HCT116 (cell line): ENCODE measurements around the gene ACTL6B. TPM values are rescaled to one million over a fixed set of nuclear protein-coding genes. Genes with fewer than 3 reads are reported as not detected.

Source experiments
- ATAC-seq: fragments of 200-7000 bp; cut with Tn5 transposase; 2 replicates; pipeline ENCODE4 v1.9.1; 2020; ENCODE audit warnings: mild to moderate bottlenecking, moderate library complexity
- BruUV-seq: library from RNA; stranded (reverse); fragments of 400-500 nt; replicated peaks from 2 replicates; lab custom pipeline; 2021; lab: Mats Ljungman, UMichigan
- CTCF ChIA-PET: fragments of 300-600 bp; sonication (Branson Sonifier 250); formaldehyde crosslinking; loops from one replicate; lab custom pipeline; 2021; ENCODE audit warnings: antibody characterized with exemption; lab: Charles Lee
- POLR2A ChIA-PET: fragments of 300-600, 350-600 bp; sonication (Branson Sonifier 250); formaldehyde crosslinking; loops from one replicate; lab custom pipeline; 2021; ENCODE audit warnings: antibody characterized with exemption; lab: Charles Lee
- RAD21 ChIA-PET, 2 experiments: fragments of 300-600 bp; sonication (Branson Sonifier 250); formaldehyde crosslinking; loops; one replicate each; lab custom pipeline; 2023; ENCODE audit warnings: low total read pairs in 2 of 2; ENCODE audit not compliant: uncharacterized antibody in 2 of 2, unreplicated experiment in 2 of 2, low non-redundant PET in 1 of 2; lab: Charles Lee
- DNase-seq: peaks from one replicate; pipeline ENCODE4 v3.0.0-alpha.2; 2010; ENCODE audit warnings: low read depth, low spot score
- H2AFZ ChIP-seq: fragments of 200-600 bp; shearing (Covaris generic), sonication (generic); 2 replicates; pipeline ENCODE4 v1.6.1; 2017; ENCODE audit warnings: low read depth, mixed run types, mixed read lengths, antibody characterized with exemption, low read length; ENCODE audit not compliant: poor library complexity, severe bottlenecking
- H3K27ac ChIP-seq: 2 replicates; pipeline ENCODE4 v1.5.1; 2012; ENCODE audit warnings: low read depth, low read length
- H3K27me3 ChIP-seq: fragments of 200-600 bp; sonication (generic); 2 replicates; pipeline ENCODE4 v1.6.1; 2016; ENCODE audit warnings: mixed run types, low read length, mixed read lengths; ENCODE audit not compliant: insufficient read depth
- H3K36me3 ChIP-seq, 2 experiments: fragments of 200-500 bp in 1 of 2; fragments of 200-600 bp in 1 of 2; sonication (Bioruptor generic) in 1 of 2; sonication (generic) in 1 of 2; 2 replicates each; pipeline versions ENCODE4 v1.5.1 to v1.6.1; 2014 to 2016; ENCODE audit warnings: low read length in 2 of 2, inconsistent platforms in 1 of 2, mixed read lengths in 1 of 2, mixed run types in 1 of 2; ENCODE audit not compliant: insufficient read depth in 2 of 2, control insufficient read depth in 1 of 2
- H3K4me1 ChIP-seq, 2 experiments: fragments of 200-600 bp in 1 of 2; sonication (generic) in 1 of 2; 2 replicates each; pipeline versions ENCODE4 v1.5.1 to v1.6.1; 2012 to 2017; ENCODE audit warnings: low read length in 2 of 2, inconsistent platforms in 1 of 2, mild to moderate bottlenecking in 1 of 2, mixed read lengths in 1 of 2, mixed run types in 1 of 2, moderate library complexity in 1 of 2; ENCODE audit not compliant: insufficient read depth in 2 of 2, control insufficient read depth in 1 of 2
- H3K4me2 ChIP-seq: fragments of 200-600 bp; sonication (generic); 2 replicates; pipeline ENCODE4 v1.6.1; 2017; ENCODE audit warnings: mixed run types, low read length, mixed read lengths
- H3K4me3 ChIP-seq, 2 experiments: fragments of 200-600 bp in 1 of 2; sonication (generic) in 1 of 2; replicated peaks in 1 of 2; 2 replicates each; pipeline ENCODE4 v1.5.1; 2011 to 2016; ENCODE audit warnings: low read length in 2 of 2, control low read depth in 1 of 2, low read depth in 1 of 2, mild to moderate bottlenecking in 1 of 2, mixed read lengths in 1 of 2, mixed run types in 1 of 2
- H3K79me2 ChIP-seq: fragments of 200-600 bp; sonication (generic); 2 replicates; pipeline ENCODE4 v1.6.1; 2017; ENCODE audit warnings: mild to moderate bottlenecking, mixed run types, low read length, moderate library complexity, mixed read lengths; ENCODE audit not compliant: insufficient read depth
- H3K9ac ChIP-seq: fragments of 200-600 bp; sonication (generic); 2 replicates; pipeline ENCODE4 v1.6.1; 2016; ENCODE audit warnings: low read length, mixed read lengths
- H3K9me2 ChIP-seq: fragments of 200-600 bp; sonication (generic), shearing (Covaris generic); 2 replicates; pipeline ENCODE4 v1.6.1; 2017; ENCODE audit warnings: mixed run types, mild to moderate bottlenecking, moderate library complexity; ENCODE audit not compliant: insufficient read depth
- H3K9me3 ChIP-seq, 2 experiments: fragments of 200-500 bp in 1 of 2; fragments of 200-600 bp in 1 of 2; sonication (Bioruptor generic) in 1 of 2; sonication (generic) in 1 of 2; 2 replicates each; pipeline ENCODE4 v1.6.1; 2014 to 2017; ENCODE audit warnings: low read length in 2 of 2, mixed read lengths in 2 of 2, inconsistent platforms in 1 of 2, low read depth in 1 of 2, mild to moderate bottlenecking in 1 of 2, mixed run types in 1 of 2, moderate library complexity in 1 of 2; ENCODE audit not compliant: control insufficient read depth in 1 of 2, insufficient read depth in 1 of 2
- H4K20me1 ChIP-seq: fragments of 200-600 bp; sonication (generic), shearing (Covaris generic); 2 replicates; pipeline ENCODE4 v1.6.1; 2017; ENCODE audit warnings: mixed run types, mild to moderate bottlenecking, moderate library complexity; ENCODE audit not compliant: insufficient read depth
- ELF1 ChIP-seq: IDR thresholded peaks from 2 replicates; pipeline ENCODE4 v1.6.1; 2012; ENCODE audit warnings: low read depth, borderline replicate concordance
- EZH2phosphoT487 ChIP-seq: fragments of 200-600 bp; IDR thresholded peaks from 2 replicates; pipeline ENCODE4 v1.6.1; 2018; ENCODE audit warnings: antibody characterized with exemption, borderline replicate concordance
- POLR2A ChIP-seq: IDR thresholded peaks from 2 replicates; pipeline ENCODE4 v1.7.0; 2011; ENCODE audit warnings: borderline replicate concordance; ENCODE audit not compliant: insufficient read depth, insufficient read length; ENCODE audit errors: extremely low read depth
- POLR2AphosphoS5 ChIP-seq: IDR thresholded peaks from 2 replicates; pipeline ENCODE4 v1.6.1; 2011; ENCODE audit warnings: mild to moderate bottlenecking, low read depth, low read length, moderate library complexity
- RAD21 ChIP-seq: IDR thresholded peaks from 2 replicates; pipeline ENCODE4 v1.6.1; 2012; ENCODE audit warnings: low read depth, mild to moderate bottlenecking
- SRF ChIP-seq: IDR thresholded peaks from 2 replicates; pipeline ENCODE4 v1.6.1; 2012; ENCODE audit warnings: low read depth
- ZFX ChIP-seq: fragments of 450-650 bp; IDR thresholded peaks from 2 replicates; pipeline ENCODE4 v1.6.1; 2017
- intact Hi-C: fragments of 100-400 bp; cut with micrococcal nuclease; formaldehyde crosslinking; loops from 2 replicates; pipeline ENCODE4 v1.10.0; 2022
- total RNA-seq: library from RNA; stranded (reverse); gene quantifications from one replicate; pipeline ENCODE4 v1.2.1, GENCODE V29; 2021; ENCODE audit not compliant: unreplicated experiment

ACTL6B gene
- total RNA-seq, 1 experiment from 2014 or later = not detected

DNA sequence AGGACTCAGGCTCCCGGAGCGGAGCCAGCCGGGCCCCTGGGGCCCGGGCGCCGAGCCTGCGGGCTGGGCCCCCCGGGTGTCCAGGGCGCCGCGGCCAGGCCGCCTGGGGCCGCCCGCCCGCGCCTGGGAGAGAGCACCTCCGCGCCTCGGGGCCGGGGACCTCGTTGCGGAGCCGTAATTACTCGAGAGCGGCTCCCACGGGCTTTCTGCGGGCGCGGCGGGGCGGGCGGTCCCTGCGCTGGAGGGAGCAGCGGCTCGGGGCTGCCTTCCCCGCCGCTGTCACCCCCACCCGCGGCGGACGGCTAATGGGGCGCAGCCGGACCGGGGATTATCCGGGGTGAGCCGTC lies 18.8 kb upstream of the ACTL6B start:
- peaks cover 6 to 17% of the 10 kb centered on the region in 2 experiments; a peak in 3 of 4 replicates for H3K36me3 ChIP-seq
- TF ChIP-seq POLR2AphosphoS5 (no peak), POLR2A (no peak), RAD21 (no peak), ELF1 (no peak), EZH2phosphoT487 (no peak), SRF (no peak)
- TF ChIP-seq, all 23 proteins: peak for 0
- ATAC-seq (no peak), DNase-seq (no peak)
- Histone ChIP-seq H4K20me1 (no peaks in the 10 kb centered on the region), H2AFZ (no peak overlapping the region), H3K9me3 (no peaks in the 10 kb centered on the region), H3K4me1 (peaks cover 0 to 14% of the 10 kb centered on the region in 2 experiments; a peak in 1 of 4 replicates), H3K9me2 (no peaks in the 10 kb centered on the region), H3K4me3 (peak overlapping the region; percentile 88 to 96), H3K9ac (peak overlapping the region; percentile 87), H3K27ac (peak overlapping the region; percentile 95), H3K27me3 (no peaks in the 10 kb centered on the region), H3K4me2 (peak overlapping the region; percentile 94), H3K79me2 (peaks cover 26% of the 10 kb centered on the region)
- intact Hi-C loops = no loop called here
- ChIA-PET CTCF (no interaction called here), POLR2A (no interaction called here), RAD21 (no interaction called here)
- no TSS peak for BruUV-seq

DNA sequence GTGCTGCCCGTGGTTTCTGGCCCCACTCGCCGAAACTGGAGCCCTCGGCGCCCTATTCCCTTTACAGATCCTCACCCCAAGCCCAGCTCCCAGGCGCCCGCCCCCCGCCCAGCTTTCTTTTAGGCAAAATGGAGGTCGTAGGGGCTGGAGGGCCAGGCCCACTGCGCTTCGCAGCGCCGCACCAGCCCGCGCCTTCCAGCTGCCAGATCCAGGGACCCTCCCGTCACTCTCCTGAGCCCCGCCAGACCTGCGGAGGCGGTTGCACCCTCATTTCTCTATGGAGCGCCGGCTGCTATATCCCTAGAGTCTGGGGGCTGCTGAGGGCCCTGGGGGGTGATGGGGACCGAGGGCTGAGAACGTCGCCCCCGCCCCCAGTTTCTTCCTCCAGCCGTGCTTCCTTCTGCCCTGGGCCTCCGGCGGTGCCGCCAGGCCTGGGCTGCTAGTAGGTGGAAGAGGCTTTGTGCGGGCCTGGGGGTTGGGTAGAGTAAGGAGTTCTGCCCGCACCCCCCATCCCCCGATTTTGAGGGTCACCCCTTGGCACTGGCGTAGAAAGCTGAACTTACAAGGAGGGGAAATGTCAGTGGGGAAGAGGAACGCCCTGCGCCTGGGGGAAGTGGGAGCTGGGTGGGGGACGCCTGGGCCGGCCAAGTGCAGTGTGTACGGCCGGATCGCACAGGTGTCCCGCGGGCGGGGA lies 18.3 kb upstream of the ACTL6B start:
- no peak for TF ChIP-seq POLR2AphosphoS5
- TF ChIP-seq ZFX = peak; percentile 49
- Histone ChIP-seq H3K4me1 (peaks cover 0 to 11% of the 10 kb centered on the region in 2 experiments; a peak in 1 of 4 replicates), H3K4me3 (peak overlapping the region; percentile 88 to 96), H3K9me2 (no peaks in the 10 kb centered on the region), H2AFZ (no peak overlapping the region), H3K27ac (peak overlapping the region; percentile 95), H3K4me2 (peak overlapping the region; percentile 94), H4K20me1 (no peaks in the 10 kb centered on the region), H3K79me2 (peaks cover 26% of the 10 kb centered on the region), H3K36me3 (peaks cover 4 to 17% of the 10 kb centered on the region in 2 experiments; a peak in 3 of 4 replicates), H3K9me3 (no peaks in the 10 kb centered on the region), H3K27me3 (no peaks in the 10 kb centered on the region), H3K9ac (peak overlapping the region; percentile 87)
- ChIA-PET CTCF (interaction anchor here (0.6 kb wide), 1 partner anchor 69 kb away, joined by 4 read pairs; no protein-coding TSS in a partner anchor), POLR2A (no interaction called here), RAD21 (no interaction called here)
- 0 out of 2 replicates have a peak, but pooled peaks have one; percentile 2 for ATAC-seq
- no peak for DNase-seq
- TSS peak; percentile 51 for BruUV-seq
- intact Hi-C loops = no loop called here
